Endothelial cell of umbilical vein (primary cell): ENCODE results near the gene FCN1. TPM values are rescaled to one million over a fixed set of nuclear protein-coding genes. Genes with fewer than 3 reads are reported as not detected.

Experiments used
- BruUV-seq: library from RNA; stranded (reverse); fragments of 400-500 nt; replicated peaks from 2 replicates; lab custom pipeline; 2021; lab: Mats Ljungman, UMichigan
- CTCF ChIA-PET: fragments of 300-600, 350-600 bp; sonication (Branson Sonifier 250); formaldehyde crosslinking; loops from one replicate; lab custom pipeline; 2021; ENCODE audit warnings: antibody characterized with exemption, inconsistent platforms; lab: Charles Lee
- POLR2A ChIA-PET: fragments of 300-600, 350-600 bp; sonication (Branson Sonifier 250); formaldehyde crosslinking; loops from one replicate; lab custom pipeline; 2021; ENCODE audit warnings: antibody characterized with exemption, inconsistent platforms; lab: Charles Lee
- DNase-seq: peaks from one replicate; pipeline ENCODE4 v3.0.0-alpha.2; 2011; ENCODE audit warnings: low read depth, low spot score
- FAIRE-seq: peaks from 2 replicates; lab custom pipeline; 2011; peaks lifted over from hg19 to GRCh38; lab: Jason Lieb, UNC
- H2AFZ ChIP-seq: 2 replicates; pipeline ENCODE4 v1.6.0; 2012; ENCODE audit warnings: low read depth, low read length, control low read depth, inconsistent platforms
- H3K27ac ChIP-seq: 2 replicates; pipeline ENCODE4 v1.5.1; 2011; ENCODE audit warnings: low read depth, mild to moderate bottlenecking, control low read depth, low read length, moderate library complexity; ENCODE audit not compliant: insufficient read depth
- H3K27me3 ChIP-seq, 2 experiments: 2 replicates each; pipeline versions ENCODE4 v1.6.0 to v1.6.1; 2011; ENCODE audit warnings: low read length in 2 of 2, mixed read lengths in 1 of 2; ENCODE audit not compliant: control insufficient read depth in 2 of 2, insufficient read depth in 2 of 2
- H3K36me3 ChIP-seq, 2 experiments: 2 replicates in 1 of 2; 3 replicates in 1 of 2; pipeline ENCODE4 v1.5.1; 2011; ENCODE audit warnings: low read length in 2 of 2, mild to moderate bottlenecking in 1 of 2, moderate library complexity in 1 of 2; ENCODE audit not compliant: control insufficient read depth in 2 of 2, insufficient read depth in 2 of 2; ENCODE audit errors: extremely low read depth in 1 of 2
- H3K4me1 ChIP-seq: 3 replicates; pipeline ENCODE4 v1.5.1; 2011; ENCODE audit warnings: mild to moderate bottlenecking, low read length; ENCODE audit not compliant: control insufficient read depth, insufficient read depth; ENCODE audit errors: extremely low read depth
- H3K4me2 ChIP-seq: 2 replicates; pipeline ENCODE4 v1.6.1; 2011; ENCODE audit warnings: low read length, control low read depth, mixed read lengths; ENCODE audit not compliant: insufficient read depth
- H3K4me3 ChIP-seq, 3 experiments: fragments of 200-600 bp in 1 of 3; sonication (generic), shearing (Covaris generic) in 1 of 3; replicated peaks in 1 of 3; 2 replicates each; pipeline ENCODE4 v1.5.1; 2011 to 2016; ENCODE audit warnings: control low read depth in 3 of 3, low read length in 3 of 3, mild to moderate bottlenecking in 2 of 3, inconsistent platforms in 1 of 3, low read depth in 1 of 3, moderate library complexity in 1 of 3; ENCODE audit not compliant: insufficient read depth in 1 of 3
- H3K79me2 ChIP-seq: 2 replicates; pipeline ENCODE4 v1.6.0; 2012; ENCODE audit warnings: low read length, inconsistent platforms; ENCODE audit not compliant: control insufficient read depth, insufficient read depth
- H3K9ac ChIP-seq: replicated peaks from 2 replicates; pipeline ENCODE3; 2011; ENCODE audit warnings: low read length, control low read depth; ENCODE audit not compliant: insufficient read depth; ENCODE audit errors: extremely low read depth
- H3K9me1 ChIP-seq: replicated peaks from 3 replicates; pipeline ENCODE4 v1.6.0; 2011; ENCODE audit warnings: mild to moderate bottlenecking, low read length; ENCODE audit not compliant: control insufficient read depth, insufficient read depth; ENCODE audit errors: extremely low read depth
- H3K9me3 ChIP-seq: replicated peaks from 2 replicates; pipeline ENCODE4 v1.5.1; 2012; ENCODE audit warnings: low read length, inconsistent platforms; ENCODE audit not compliant: control insufficient read depth, insufficient read depth
- H4K20me1 ChIP-seq: replicated peaks from 2 replicates; pipeline ENCODE3; 2011; ENCODE audit warnings: mild to moderate bottlenecking, low read length; ENCODE audit not compliant: control insufficient read depth, insufficient read depth; ENCODE audit errors: extremely low read depth
- EZH2 ChIP-seq: IDR thresholded peaks from 2 replicates; pipeline ENCODE4 v1.6.1; 2012; ENCODE audit warnings: borderline replicate concordance, low read depth, mild to moderate bottlenecking, moderate library complexity, low read length, inconsistent platforms; ENCODE audit not compliant: severe bottlenecking
- FOS ChIP-seq: IDR thresholded peaks from 2 replicates; pipeline ENCODE4 v1.6.1; 2011; ENCODE audit warnings: mild to moderate bottlenecking, low read length, moderate library complexity, borderline replicate concordance; ENCODE audit not compliant: insufficient read depth
- GATA2 ChIP-seq: IDR thresholded peaks from 2 replicates; pipeline ENCODE4 v1.7.0; 2011; ENCODE audit warnings: low read depth, mild to moderate bottlenecking, moderate library complexity, mixed read lengths, low read length; ENCODE audit not compliant: insufficient read length, insufficient read depth
- JUN ChIP-seq: IDR thresholded peaks from 2 replicates; pipeline ENCODE4 v1.6.1; 2011; ENCODE audit warnings: borderline replicate concordance, low read depth; ENCODE audit not compliant: insufficient read length, insufficient read depth
- MYC ChIP-seq: IDR thresholded peaks from one replicate; pipeline ENCODE4 v1.6.1; 2011; ENCODE audit warnings: mild to moderate bottlenecking, low read depth, low read length
- POLR2A ChIP-seq: IDR thresholded peaks from 2 replicates; pipeline ENCODE4 v1.6.1; 2012; ENCODE audit warnings: low read depth, mild to moderate bottlenecking, control low read depth, low read length
- POLR2AphosphoS5 ChIP-seq: IDR thresholded peaks from 2 replicates; pipeline ENCODE4 v1.6.1; 2012; ENCODE audit warnings: low read depth, mild to moderate bottlenecking, control low read depth, low read length, moderate library complexity; ENCODE audit not compliant: insufficient read depth
- dilution Hi-C: fragments of 300-500 bp; cut with MboI; formaldehyde crosslinking; loops from one replicate; pipeline ENCODE4 v1.15.0; 2019; ENCODE audit warnings: low sequenced_read_pairs; ENCODE audit not compliant: extremely low pct_ligation_motif_present
- intact Hi-C: fragments of 100-400 bp; cut with micrococcal nuclease; formaldehyde crosslinking; loops from one replicate; pipeline ENCODE4 v1.10.0; 2022
- polyA plus RNA-seq, 4 experiments: library from polyadenylated mRNA; depleted of rRNA in 3 of 4; stranded (reverse) in 3 of 4; unstranded in 1 of 4; fragments of >200 nt; gene quantifications; 2 replicates each; pipeline versions ENCODE4 v1.2.1 to v1.2.3, GENCODE V29; 2011 to 2012; ENCODE audit warnings: missing spikeins in 1 of 4
- total RNA-seq: library from RNA; stranded (reverse); gene quantifications from 2 replicates; pipeline ENCODE4 v1.2.3, GENCODE V29; 2021
- TF ChIP-seq, protein P1 (sequence below), 2 donors: IDR thresholded peaks; 1 replicate in 1 of 2; 2 replicates in 1 of 2; pipeline ENCODE4 v1.5.1; 2011; ENCODE audit warnings: low read length in 2 of 2, mild to moderate bottlenecking in 2 of 2, moderate library complexity in 2 of 2, control low read depth in 1 of 2, inconsistent platforms in 1 of 2, low read depth in 1 of 2; ENCODE audit not compliant: insufficient read depth in 1 of 2; ENCODE audit errors: extremely low read depth in 1 of 2
- TF ChIP-seq, protein P2 (sequence below): IDR thresholded peaks from 2 replicates; pipeline ENCODE4 v1.6.1; 2011; ENCODE audit not compliant: insufficient read depth, insufficient read length

The FCN1 gene
- total and polyA plus RNA-seq, 2 donors (not counting 3 experiments of a cell fraction or from before 2014, with no cell fraction given), result not detected

DNA sequence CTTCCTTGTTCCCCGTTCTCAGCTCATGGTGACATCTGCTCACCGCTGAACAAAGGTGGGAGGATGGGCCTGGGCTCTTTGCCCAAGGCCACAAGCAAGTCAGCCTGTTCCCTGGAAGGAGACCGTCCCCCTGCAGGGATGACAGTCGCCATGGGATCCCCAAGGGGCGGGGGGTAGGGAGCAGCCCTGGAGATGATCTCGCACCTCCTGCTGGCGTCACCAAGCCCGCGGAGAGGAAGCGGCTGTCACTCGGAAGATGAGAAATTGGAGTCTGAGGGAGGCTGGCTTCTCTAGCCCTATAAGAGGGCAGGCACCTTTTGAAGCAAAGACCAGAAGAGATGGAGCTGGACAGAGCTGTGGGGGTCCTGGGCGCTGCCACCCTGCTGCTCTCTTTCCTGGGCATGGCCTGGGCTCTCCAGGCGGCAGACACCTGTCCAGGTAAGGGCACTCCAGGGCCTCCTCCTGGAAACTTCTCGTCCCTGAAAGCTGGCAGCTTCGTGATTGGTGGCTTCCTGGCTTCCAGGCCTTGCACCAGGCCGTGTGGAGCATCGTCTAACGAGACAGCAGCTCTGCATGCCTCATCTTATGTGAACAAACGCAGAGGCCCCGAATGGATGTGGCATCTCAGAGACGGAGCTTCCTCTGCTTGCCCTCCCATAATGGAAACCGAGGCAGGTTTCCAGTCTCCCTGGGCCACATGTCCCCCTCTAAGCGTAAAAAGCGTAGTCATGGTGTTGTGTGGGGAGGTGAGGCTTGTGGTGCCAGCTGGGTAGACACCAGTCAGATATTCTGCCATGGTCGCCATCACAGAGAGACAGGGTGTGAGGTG lies 37.0 kb downstream of the FCN1 start, which contains the start of gene FCN2:
FCN2 (plus strand) TSS at position 327 of the 829 bp plus-strand sequence; CDS start at position 339, 12 bp downstream.
- ChIA-PET CTCF (no interaction called here), POLR2A (no interaction called here)
- FAIRE-seq, result no peak
- no peaks in the 10 kb centered on the region for H3K79me2 ChIP-seq
- BruUV-seq, result no TSS peak
- intact Hi-C loops, result no loop called here
- no peaks in the 10 kb centered on the region for H3K36me3 ChIP-seq
- no peak within 1 kb of the TSS for H3K27ac ChIP-seq
- dilution Hi-C loops, result no loop called here
- H3K4me2 ChIP-seq, result no peak within 1 kb of the TSS
- TF ChIP-seq GATA2, result no peak
- no peak for TF ChIP-seq MYC
- TF ChIP-seq, protein P1, sequence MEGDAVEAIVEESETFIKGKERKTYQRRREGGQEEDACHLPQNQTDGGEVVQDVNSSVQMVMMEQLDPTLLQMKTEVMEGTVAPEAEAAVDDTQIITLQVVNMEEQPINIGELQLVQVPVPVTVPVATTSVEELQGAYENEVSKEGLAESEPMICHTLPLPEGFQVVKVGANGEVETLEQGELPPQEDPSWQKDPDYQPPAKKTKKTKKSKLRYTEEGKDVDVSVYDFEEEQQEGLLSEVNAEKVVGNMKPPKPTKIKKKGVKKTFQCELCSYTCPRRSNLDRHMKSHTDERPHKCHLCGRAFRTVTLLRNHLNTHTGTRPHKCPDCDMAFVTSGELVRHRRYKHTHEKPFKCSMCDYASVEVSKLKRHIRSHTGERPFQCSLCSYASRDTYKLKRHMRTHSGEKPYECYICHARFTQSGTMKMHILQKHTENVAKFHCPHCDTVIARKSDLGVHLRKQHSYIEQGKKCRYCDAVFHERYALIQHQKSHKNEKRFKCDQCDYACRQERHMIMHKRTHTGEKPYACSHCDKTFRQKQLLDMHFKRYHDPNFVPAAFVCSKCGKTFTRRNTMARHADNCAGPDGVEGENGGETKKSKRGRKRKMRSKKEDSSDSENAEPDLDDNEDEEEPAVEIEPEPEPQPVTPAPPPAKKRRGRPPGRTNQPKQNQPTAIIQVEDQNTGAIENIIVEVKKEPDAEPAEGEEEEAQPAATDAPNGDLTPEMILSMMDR (IDR thresholded peaks at IDR 0.05; ENCODE audit: extremely low read depth in 1 of 2, insufficient read depth in 1 of 2, low read depth in 1 of 2, low read length in 2 of 2), result no peak
- no peak for TF ChIP-seq FOS
- no peak for TF ChIP-seq POLR2AphosphoS5
- no peak for TF ChIP-seq POLR2A
- TF ChIP-seq, protein P2, sequence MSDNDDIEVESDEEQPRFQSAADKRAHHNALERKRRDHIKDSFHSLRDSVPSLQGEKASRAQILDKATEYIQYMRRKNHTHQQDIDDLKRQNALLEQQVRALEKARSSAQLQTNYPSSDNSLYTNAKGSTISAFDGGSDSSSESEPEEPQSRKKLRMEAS, result no peak
- no peak for TF ChIP-seq EZH2
- TF ChIP-seq JUN, result no peak
- H3K9me1 ChIP-seq, result no peaks in the 10 kb centered on the region
- no peaks in the 10 kb centered on the region for H3K4me1 ChIP-seq
- no peak for DNase-seq
- no peaks in the 10 kb centered on the region for H4K20me1 ChIP-seq
- H2AFZ ChIP-seq, result no peak within 1 kb of the TSS
- no peak within 1 kb of the TSS for H3K9ac ChIP-seq
- H3K4me3 ChIP-seq, result no peak within 1 kb of the TSS
- no peaks in the 10 kb centered on the region for H3K9me3 ChIP-seq
- H3K27me3 ChIP-seq, result no peaks in the 10 kb centered on the region
